Upper lobe of left lung (tissue), 6 donors: ENCODE data around the gene BATF. TPM values are rescaled to one million over a fixed set of nuclear protein-coding genes. Genes with fewer than 3 reads are reported as not detected.

Source experiments
- ATAC-seq, 2 donors: fragments of 200-7000 bp; cut with Tn5 transposase; one replicate each; pipeline ENCODE4 v1.9.1; 2022; ENCODE audit warnings: mild to moderate bottlenecking in 2 of 2, moderate library complexity in 2 of 2; ENCODE audit not compliant: low FRiP score in 2 of 2
- DNase-seq, 2 donors: peaks; one replicate each; pipeline ENCODE4 v3.0.0-alpha.2; 2019 to 2020
- H3K27ac ChIP-seq, 4 donors: fragments of 200-600 bp; sonication (generic); one replicate each; pipeline ENCODE4 v1.5.1; 2016 to 2019
- H3K27me3 ChIP-seq, 4 donors: fragments of 200-600 bp; sonication (generic); one replicate each; pipeline ENCODE4 v1.5.1; 2017 to 2019
- H3K36me3 ChIP-seq, 4 donors: fragments of 200-600 bp; sonication (generic); one replicate each; pipeline ENCODE4 v1.5.1; 2016 to 2019
- H3K4me1 ChIP-seq, 4 donors: fragments of 200-600 bp; sonication (generic); one replicate each; pipeline ENCODE4 v1.5.1; 2018 to 2019
- H3K4me3 ChIP-seq, 4 donors: fragments of 200-600 bp; sonication (generic); one replicate each; pipeline ENCODE4 v1.5.1; 2017 to 2019; ENCODE audit warnings: mild to moderate bottlenecking in 2 of 4, moderate library complexity in 1 of 4
- H3K9me3 ChIP-seq, 4 donors: fragments of 200-600 bp; sonication (generic); one replicate each; pipeline ENCODE4 v1.5.1; 2018 to 2019
- CTCF ChIP-seq, 6 experiments: fragments of 450-650 bp in 4 of 6; fragments of 200-600 bp in 2 of 6; sonication (generic) in 2 of 6; IDR thresholded peaks; one replicate each; pipeline ENCODE4 v1.5.1; 2016 to 2019; ENCODE audit warnings: antibody characterized with exemption in 6 of 6
- EP300 ChIP-seq, 4 donors: sonication (generic); formaldehyde crosslinking; IDR thresholded peaks; one replicate each; pipeline ENCODE4 v1.5.1; 2017; ENCODE audit warnings: antibody characterized with exemption in 4 of 4, control low read depth in 2 of 4
- POLR2A ChIP-seq, 4 donors: fragments of 450-650 bp; IDR thresholded peaks; one replicate each; pipeline ENCODE4 v1.5.1; 2016 to 2017; ENCODE audit warnings: antibody characterized with exemption in 4 of 4, mild to moderate bottlenecking in 2 of 4
- POLR2AphosphoS5 ChIP-seq, 2 donors: sonication (generic); formaldehyde crosslinking; IDR thresholded peaks; one replicate each; pipeline ENCODE4 v1.5.1; 2017; ENCODE audit warnings: antibody characterized with exemption in 2 of 2
- WGBS, 2 donors: methylation state at CpG; one replicate each; pipeline ENCODE4 v1.1.5; 2017 to 2018; 5-methylcytosine and 5-hydroxymethylcytosine counted together
- total RNA-seq, 6 donors: library from RNA; depleted of rRNA in 4 of 6; stranded (reverse); fragments of >200 nt in 4 of 6; gene quantifications; one replicate each; pipeline versions ENCODE4 v1.1.0 to v1.2.1, GENCODE V29; 2016 to 2021
- donor health status: DM: no; HTN: no; CAD: no; lungs with moderate emphysema.
- donor health status: DM: no; HTN: yes; CAD: no; lungs with severe emphysema.

The BATF gene
- total RNA-seq, 6 donors from 2014 or later: 5.4 to 25.1 (median 10.8) TPM

- Histone ChIP-seq H3K9me3 (no peaks in the 10 kb centered on the region), H3K27me3 (no peaks in the 10 kb centered on the region), H3K36me3 (no peaks in the 10 kb centered on the region), H3K4me3 (no peak overlapping the region), H3K4me1 (peaks cover 0 to 4% (median 0%) of the 10 kb centered on the region in 4 donors), H3K27ac (no peak overlapping the region)
- TF ChIP-seq EP300 (IDR thresholded peaks at IDR 0.05): no peak
- TF ChIP-seq CTCF (IDR thresholded peaks at IDR 0.05): no peak
- no peak for TF ChIP-seq POLR2A (IDR thresholded peaks at IDR 0.05)
- TF ChIP-seq POLR2AphosphoS5 (IDR thresholded peaks at IDR 0.05): no peak
- WGBS, 2 donors: 89 to 94% methylated on average over 16 of the region's 16 CpGs
- DNase-seq (no peak), ATAC-seq (no peak)
These were observed 23.0 kb upstream of the BATF start for GRCh38 chr14:75499084-75499875.

- no peak for DNase-seq
- TF ChIP-seq POLR2AphosphoS5 (IDR thresholded peaks at IDR 0.05): no peak
- TF ChIP-seq POLR2A (IDR thresholded peaks at IDR 0.05): no peak
- no peak for TF ChIP-seq CTCF (IDR thresholded peaks at IDR 0.05)
- TF ChIP-seq EP300 (IDR thresholded peaks at IDR 0.05): no peak
- no peaks in the 10 kb centered on the region for H3K27me3 ChIP-seq
- H3K9me3 ChIP-seq: no peaks in the 10 kb centered on the region
- H3K36me3 ChIP-seq: no peaks in the 10 kb centered on the region
- no peak overlapping the region for H3K27ac ChIP-seq
- peaks cover 0 to 4% (median 0%) of the 10 kb centered on the region in 4 donors for H3K4me1 ChIP-seq
- H3K4me3 ChIP-seq: no peak overlapping the region
- 92% methylated on average over 3 of the region's 3 CpGs for WGBS, 2 donors
- ATAC-seq: no peak
These were observed 21.2 kb upstream of the BATF start for GRCh38 chr14:75501080-75501479.

- Histone ChIP-seq H3K4me3 (no peak overlapping the region), H3K4me1 (no peaks in the 10 kb centered on the region), H3K27ac (no peak overlapping the region), H3K9me3 (peaks cover 0 to 5% (median 0%) of the 10 kb centered on the region in 4 donors), H3K27me3 (no peaks in the 10 kb centered on the region), H3K36me3 (no peaks in the 10 kb centered on the region)
- ATAC-seq (no peak), DNase-seq (no peak)
- WGBS, 2 donors: 97% methylated on average over 1 of the region's 1 CpG
- TF ChIP-seq POLR2A (IDR thresholded peaks at IDR 0.05) (no peak), CTCF (IDR thresholded peaks at IDR 0.05) (no peak), EP300 (IDR thresholded peaks at IDR 0.05) (no peak), POLR2AphosphoS5 (IDR thresholded peaks at IDR 0.05) (no peak)
These were observed 17.9 kb upstream of the BATF start for GRCh38 chr14:75504411-75504810.

- no peak overlapping the region for H3K27ac ChIP-seq
- TF ChIP-seq POLR2A (IDR thresholded peaks at IDR 0.05): no peak
- no peak for TF ChIP-seq POLR2AphosphoS5 (IDR thresholded peaks at IDR 0.05)
- TF ChIP-seq CTCF (IDR thresholded peaks at IDR 0.05): no peak
- TF ChIP-seq EP300 (IDR thresholded peaks at IDR 0.05): no peak
- peaks cover 4 to 11% (median 5%) of the 10 kb centered on the region in 4 donors for H3K9me3 ChIP-seq
- no peak overlapping the region for H3K4me3 ChIP-seq
- ATAC-seq (no peak), DNase-seq (no peak)
- no peaks in the 10 kb centered on the region for H3K36me3 ChIP-seq
- H3K4me1 ChIP-seq: no peaks in the 10 kb centered on the region
- no peaks in the 10 kb centered on the region for H3K27me3 ChIP-seq
- 91 to 95% methylated on average over 1 of the region's 1 CpG for WGBS, 2 donors
These were observed 15.3 kb upstream of the BATF start for GRCh38 chr14:75506930-75507329.

- TF ChIP-seq POLR2AphosphoS5 (IDR thresholded peaks at IDR 0.05) (no peak), CTCF (IDR thresholded peaks at IDR 0.05) (no peak), EP300 (IDR thresholded peaks at IDR 0.05) (no peak), POLR2A (IDR thresholded peaks at IDR 0.05) (no peak)
- Histone ChIP-seq H3K27ac (no peak overlapping the region), H3K36me3 (no peaks in the 10 kb centered on the region), H3K9me3 (peaks cover 4 to 11% (median 5%) of the 10 kb centered on the region in 4 donors), H3K4me3 (no peak overlapping the region), H3K27me3 (no peaks in the 10 kb centered on the region), H3K4me1 (peaks cover 9 to 15% (median 13%) of the 10 kb centered on the region in 4 donors)
- ATAC-seq (no peak), DNase-seq (no peak)
- 91 to 98% methylated on average over 1 of the region's 1 CpG for WGBS, 2 donors
These were observed 11.7 kb upstream of the BATF start for GRCh38 chr14:75510547-75510946.
